Calu3 (cell line): Measurements from ENCODE around the gene MARK2. TPM values are rescaled to one million over a fixed set of nuclear protein-coding genes. Genes with fewer than 3 reads are reported as not detected.

ENCODE experiments used
- BruUV-seq: library from RNA; stranded (reverse); fragments of 400-500 nt; replicated peaks from 2 replicates; lab custom pipeline; 2021; lab: Mats Ljungman, UMichigan
- CTCF ChIA-PET: fragments of 300-600 bp; sonication (Branson Sonifier 250); formaldehyde crosslinking; loops from one replicate; lab custom pipeline; 2022; ENCODE audit warnings: antibody characterized with exemption; lab: Charles Lee
- DNase-seq: peaks from one replicate; pipeline ENCODE4 v3.0.0; 2022
- H3K27ac Mint-ChIP-seq: one replicate; pipeline ENCODE4 v1.8.0; 2022; ENCODE audit warnings: mixed read lengths; ENCODE audit not compliant: unreplicated experiment
- H3K27me3 Mint-ChIP-seq: one replicate; pipeline ENCODE4 v1.8.0; 2022; ENCODE audit warnings: mixed read lengths; ENCODE audit not compliant: unreplicated experiment
- H3K36me3 Mint-ChIP-seq: one replicate; pipeline ENCODE4 v1.8.0; 2022; ENCODE audit warnings: mild to moderate bottlenecking, moderate library complexity, mixed read lengths; ENCODE audit not compliant: insufficient read depth, unreplicated experiment
- H3K4me1 Mint-ChIP-seq: one replicate; pipeline ENCODE4 v1.8.0; 2022; ENCODE audit warnings: mild to moderate bottlenecking, low read depth, mixed read lengths; ENCODE audit not compliant: unreplicated experiment
- H3K4me3 Mint-ChIP-seq: one replicate; pipeline ENCODE4 v1.8.0; 2022; ENCODE audit warnings: mild to moderate bottlenecking, low read depth, moderate library complexity, mixed read lengths; ENCODE audit not compliant: unreplicated experiment
- H3K9me3 Mint-ChIP-seq: one replicate; pipeline ENCODE4 v1.8.0; 2022; ENCODE audit warnings: low read depth, mixed read lengths; ENCODE audit not compliant: unreplicated experiment
- intact Hi-C: fragments of 100-400 bp; cut with micrococcal nuclease; formaldehyde crosslinking; loops from one replicate; pipeline ENCODE4 v1.10.0; 2022; ENCODE audit not compliant: unreplicated experiment
- total RNA-seq: library from RNA; stranded (reverse); gene quantifications from 2 replicates; pipeline ENCODE4 v1.2.3, GENCODE V29; 2022
- TF ChIP-seq, protein P1 (sequence below): fragments of 200-600 bp; IDR thresholded peaks from one replicate; pipeline ENCODE4 v1.8.0; 2022; ENCODE audit warnings: antibody characterized with exemption; ENCODE audit not compliant: unreplicated experiment

The MARK2 gene
- total RNA-seq, 1 experiment from 2014 or later, result 63.1 TPM

DNA sequence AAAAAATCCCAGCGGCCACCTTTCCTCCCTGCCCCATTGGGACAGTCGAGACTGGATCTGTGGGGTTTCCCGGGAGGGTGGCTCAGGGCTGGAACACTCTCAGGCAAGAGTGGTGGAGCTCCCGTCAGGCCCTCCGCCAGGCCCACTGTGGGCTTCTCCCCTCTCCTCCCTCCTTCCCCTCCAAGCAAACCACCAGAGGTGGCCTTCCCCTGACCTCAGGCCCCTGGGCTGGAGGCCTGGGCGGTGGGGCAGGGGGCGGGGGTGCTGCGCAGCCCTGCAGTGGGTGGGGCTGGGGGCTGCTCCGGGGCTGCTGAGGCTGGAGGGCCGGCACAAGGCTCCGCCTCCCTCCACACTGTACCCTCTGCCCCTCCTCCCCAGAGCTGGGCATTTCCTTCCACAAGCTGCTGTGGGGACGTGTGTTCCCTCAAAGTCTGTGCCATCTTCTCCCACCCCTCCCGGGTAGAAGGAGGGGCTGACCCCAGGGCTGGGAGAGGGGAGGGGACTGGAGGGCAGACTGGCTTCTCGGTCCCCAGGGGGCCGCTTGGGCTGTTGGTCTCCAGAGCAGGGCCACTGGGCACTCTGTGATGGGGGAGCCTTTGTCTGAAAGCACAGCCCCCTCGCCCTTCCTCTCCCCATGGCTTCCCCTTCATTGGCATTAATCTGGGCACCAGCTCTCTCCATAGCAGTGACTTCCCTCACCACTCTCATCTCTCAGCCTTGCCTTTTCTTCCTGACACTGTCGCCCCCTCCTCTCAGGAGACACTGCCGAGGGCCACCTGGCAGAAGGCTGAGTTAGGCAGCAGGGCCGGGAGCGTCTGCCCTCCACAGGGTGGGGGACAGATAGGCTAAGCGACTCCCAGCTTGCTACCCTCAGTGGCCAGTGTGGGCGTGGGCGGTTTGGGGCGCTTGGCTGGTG is 70.9 kb downstream of the MARK2 start:
- Mint-ChIP-seq H3K4me3 (no peak overlapping the region), H3K27me3 (peaks cover 3% of the 10 kb centered on the region), H3K9me3 (no peaks in the 10 kb centered on the region), H3K36me3 (peaks cover 37% of the 10 kb centered on the region), H3K4me1 (no peaks in the 10 kb centered on the region), H3K27ac (no peak overlapping the region)
- CTCF ChIA-PET, result no interaction called here
- DNase-seq, result no peak
- intact Hi-C loops, result no loop called here
- BruUV-seq, result no TSS peak
- TF ChIP-seq, protein P1, sequence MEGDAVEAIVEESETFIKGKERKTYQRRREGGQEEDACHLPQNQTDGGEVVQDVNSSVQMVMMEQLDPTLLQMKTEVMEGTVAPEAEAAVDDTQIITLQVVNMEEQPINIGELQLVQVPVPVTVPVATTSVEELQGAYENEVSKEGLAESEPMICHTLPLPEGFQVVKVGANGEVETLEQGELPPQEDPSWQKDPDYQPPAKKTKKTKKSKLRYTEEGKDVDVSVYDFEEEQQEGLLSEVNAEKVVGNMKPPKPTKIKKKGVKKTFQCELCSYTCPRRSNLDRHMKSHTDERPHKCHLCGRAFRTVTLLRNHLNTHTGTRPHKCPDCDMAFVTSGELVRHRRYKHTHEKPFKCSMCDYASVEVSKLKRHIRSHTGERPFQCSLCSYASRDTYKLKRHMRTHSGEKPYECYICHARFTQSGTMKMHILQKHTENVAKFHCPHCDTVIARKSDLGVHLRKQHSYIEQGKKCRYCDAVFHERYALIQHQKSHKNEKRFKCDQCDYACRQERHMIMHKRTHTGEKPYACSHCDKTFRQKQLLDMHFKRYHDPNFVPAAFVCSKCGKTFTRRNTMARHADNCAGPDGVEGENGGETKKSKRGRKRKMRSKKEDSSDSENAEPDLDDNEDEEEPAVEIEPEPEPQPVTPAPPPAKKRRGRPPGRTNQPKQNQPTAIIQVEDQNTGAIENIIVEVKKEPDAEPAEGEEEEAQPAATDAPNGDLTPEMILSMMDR, result no peak

- Mint-ChIP-seq H3K4me1 (no peaks in the 10 kb centered on the region), H3K27ac (no peak overlapping the region), H3K36me3 (peaks cover 37% of the 10 kb centered on the region), H3K9me3 (no peaks in the 10 kb centered on the region), H3K27me3 (peaks cover 12% of the 10 kb centered on the region), H3K4me3 (no peak overlapping the region)
- intact Hi-C loops, result no loop called here
- no TSS peak for BruUV-seq
- TF ChIP-seq, protein P1, result no peak
- CTCF ChIA-PET, result no interaction called here
- DNase-seq, result no peak
Observed at GRCh38 chr11:63910675-63911074, 71.8 kb downstream of the MARK2 start.

GRCh38 chr11:63911440-63911839 is 72.5 kb downstream of the MARK2 start:
- Mint-ChIP-seq H3K27me3 (peaks cover 19% of the 10 kb centered on the region), H3K9me3 (no peaks in the 10 kb centered on the region), H3K4me3 (no peak overlapping the region), H3K27ac (no peak overlapping the region), H3K36me3 (peaks cover 33% of the 10 kb centered on the region), H3K4me1 (no peaks in the 10 kb centered on the region)
- CTCF ChIA-PET, result no interaction called here
- no TSS peak for BruUV-seq
- DNase-seq, result no peak
- intact Hi-C loops, result no loop called here
- TF ChIP-seq, protein P1, result no peak

DNA sequence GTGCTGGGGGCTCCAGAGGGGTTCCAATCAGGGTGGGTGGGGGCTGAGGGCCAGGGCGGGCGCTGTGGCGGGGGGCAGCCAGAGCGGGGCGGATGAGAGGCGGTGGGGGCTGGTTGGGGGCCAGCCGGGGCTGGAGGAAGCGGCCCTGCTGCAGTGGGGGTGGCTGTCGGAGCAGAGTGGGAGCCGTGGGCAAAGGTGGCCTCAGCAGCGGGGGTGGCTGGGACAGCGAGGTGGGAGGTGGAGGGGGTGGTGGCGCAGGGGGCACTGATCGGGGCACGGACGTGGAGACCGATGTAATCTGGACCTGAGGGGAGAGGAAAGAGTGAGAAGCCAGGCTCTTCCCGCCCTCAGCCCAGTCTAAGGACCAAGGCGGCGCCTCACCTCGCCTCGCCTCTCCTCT is 73.0 kb downstream of the MARK2 start:
- TF ChIP-seq, protein P1, result no peak
- H3K27me3 Mint-ChIP-seq, result peaks cover 24% of the 10 kb centered on the region
- H3K36me3 Mint-ChIP-seq, result peaks cover 32% of the 10 kb centered on the region
- no peaks in the 10 kb centered on the region for H3K4me1 Mint-ChIP-seq
- no peak for DNase-seq
- intact Hi-C loops, result no loop called here
- no peak overlapping the region for H3K27ac Mint-ChIP-seq
- H3K9me3 Mint-ChIP-seq, result no peaks in the 10 kb centered on the region
- CTCF ChIA-PET, result no interaction called here
- BruUV-seq, result no TSS peak
- H3K4me3 Mint-ChIP-seq, result no peak overlapping the region
